Activated CD8-positive, alpha-beta memory T cell treated with anti-CD3 and anti-CD28 coated beads, Interleukin-2, amount 50 U/mL, for 4 hours (primary cell): ENCODE data around the gene UBR2.
A peak's percentile ranks its signal among the peaks of the same experiment; 100 is the strongest.

Experiments used
- DNase-seq: peaks from one replicate; pipeline ENCODE4 v3.0.0-alpha.2; 2020

Gene UBR2

DNA sequence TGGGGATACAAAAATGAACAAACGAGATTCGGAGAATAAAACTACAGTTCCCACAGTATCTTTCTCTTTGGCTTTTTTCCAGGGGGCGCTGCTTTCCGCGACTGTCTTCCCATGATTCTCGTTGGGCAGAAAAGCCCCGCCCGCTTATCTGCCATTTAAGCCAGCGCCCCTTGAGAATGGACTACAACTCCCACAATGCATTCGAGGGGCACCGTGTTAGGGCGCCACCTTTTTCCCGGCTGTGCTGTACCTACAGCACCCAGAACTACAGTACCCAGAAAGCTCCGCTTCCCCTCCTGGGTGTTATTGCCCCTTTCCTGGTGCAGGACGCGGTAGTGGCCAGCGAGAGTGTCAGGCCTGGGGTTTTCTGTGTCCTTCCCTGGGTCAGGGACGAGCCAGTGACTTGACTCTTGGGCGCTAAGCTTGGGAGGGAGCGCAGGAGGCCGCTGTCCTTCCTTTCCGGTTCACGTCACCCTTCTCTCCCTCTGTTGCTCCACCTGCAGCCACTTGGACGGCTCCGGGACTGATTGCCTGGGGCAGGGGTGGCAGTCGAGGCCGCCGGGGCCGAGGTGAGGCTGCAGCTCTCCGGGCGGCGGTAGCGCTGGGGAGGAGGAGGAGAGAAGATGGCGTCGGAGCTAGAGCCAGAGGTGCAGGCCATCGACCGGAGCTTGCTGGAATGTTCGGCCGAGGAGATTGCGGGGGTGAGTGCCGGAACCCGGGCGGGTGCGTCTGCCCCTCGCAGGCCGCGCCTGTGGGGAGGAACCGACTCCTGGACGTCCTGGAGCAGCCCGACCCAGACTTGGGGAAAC lies at the start of gene UBR2:
UBR2 (plus strand) TSS at position 333 of the 809 bp plus-strand sequence; CDS start at position 624, 291 bp downstream.
- peak; percentile 89 for DNase-seq

- DNase-seq, result no peak
Observed at GRCh38 chr6:42514745-42515144, 49.1 kb upstream of the UBR2 start.

GRCh38 chr6:42519779-42520178 lies 44.0 kb upstream of the UBR2 start:
- DNase-seq, result no peak

DNA sequence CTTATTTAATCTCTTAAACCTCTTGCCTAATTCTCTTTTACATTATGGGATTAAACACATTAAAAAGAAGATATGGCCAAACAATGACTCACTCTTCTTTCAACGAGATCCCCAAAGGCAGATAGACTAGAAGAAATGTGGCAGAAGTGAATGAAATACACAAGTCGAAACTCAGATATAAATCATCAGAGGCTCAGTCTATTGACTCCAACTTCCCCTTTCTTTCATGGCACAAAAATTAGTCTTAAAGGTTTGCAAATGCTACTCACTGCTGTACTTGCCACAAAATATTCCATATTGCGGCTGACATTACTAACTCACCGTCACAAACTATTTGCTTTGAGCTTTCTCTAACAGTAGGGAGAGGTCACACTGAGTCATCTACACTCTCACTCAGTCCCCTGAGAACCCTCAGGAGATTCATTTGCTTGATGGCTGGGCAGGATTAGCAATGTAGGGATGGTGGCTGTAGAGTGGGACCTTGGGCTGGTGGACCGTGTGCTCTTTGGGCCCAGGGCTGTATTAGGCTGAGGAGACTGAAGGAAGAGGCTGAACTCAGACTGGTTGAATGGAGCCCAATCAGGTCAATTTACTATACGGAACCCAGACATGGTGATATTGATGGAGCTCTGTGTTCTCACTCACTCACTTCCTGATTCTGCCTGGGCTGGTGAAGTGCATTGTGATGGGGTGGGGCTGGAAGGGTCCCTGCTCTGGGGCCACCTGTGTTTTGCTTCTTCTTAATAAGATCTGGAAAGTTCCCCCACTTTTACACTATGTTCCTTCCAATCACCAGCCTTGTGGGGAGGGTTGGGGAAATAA lies 42.8 kb upstream of the UBR2 start:
- DNase-seq, result no peak

DNA sequence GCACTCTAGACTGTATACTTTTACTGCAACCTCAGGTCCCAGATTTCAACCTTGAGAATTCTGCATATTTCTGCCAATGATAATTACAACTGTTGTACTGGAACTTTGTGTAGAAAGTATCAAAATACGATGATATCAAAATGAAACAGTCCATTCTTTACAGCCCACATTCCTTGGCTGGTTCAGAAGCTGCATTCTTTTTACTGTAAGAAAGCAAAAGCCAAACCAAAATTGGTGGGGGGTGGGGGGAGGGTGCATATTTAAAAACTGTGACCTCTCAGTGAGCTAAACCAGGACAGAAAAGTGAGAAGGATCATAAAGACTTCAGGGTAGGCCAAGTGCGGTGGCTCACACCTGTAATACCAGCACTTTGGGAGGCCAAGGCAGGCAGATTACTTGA lies 41.8 kb upstream of the UBR2 start:
- DNase-seq, result no peak

DNA sequence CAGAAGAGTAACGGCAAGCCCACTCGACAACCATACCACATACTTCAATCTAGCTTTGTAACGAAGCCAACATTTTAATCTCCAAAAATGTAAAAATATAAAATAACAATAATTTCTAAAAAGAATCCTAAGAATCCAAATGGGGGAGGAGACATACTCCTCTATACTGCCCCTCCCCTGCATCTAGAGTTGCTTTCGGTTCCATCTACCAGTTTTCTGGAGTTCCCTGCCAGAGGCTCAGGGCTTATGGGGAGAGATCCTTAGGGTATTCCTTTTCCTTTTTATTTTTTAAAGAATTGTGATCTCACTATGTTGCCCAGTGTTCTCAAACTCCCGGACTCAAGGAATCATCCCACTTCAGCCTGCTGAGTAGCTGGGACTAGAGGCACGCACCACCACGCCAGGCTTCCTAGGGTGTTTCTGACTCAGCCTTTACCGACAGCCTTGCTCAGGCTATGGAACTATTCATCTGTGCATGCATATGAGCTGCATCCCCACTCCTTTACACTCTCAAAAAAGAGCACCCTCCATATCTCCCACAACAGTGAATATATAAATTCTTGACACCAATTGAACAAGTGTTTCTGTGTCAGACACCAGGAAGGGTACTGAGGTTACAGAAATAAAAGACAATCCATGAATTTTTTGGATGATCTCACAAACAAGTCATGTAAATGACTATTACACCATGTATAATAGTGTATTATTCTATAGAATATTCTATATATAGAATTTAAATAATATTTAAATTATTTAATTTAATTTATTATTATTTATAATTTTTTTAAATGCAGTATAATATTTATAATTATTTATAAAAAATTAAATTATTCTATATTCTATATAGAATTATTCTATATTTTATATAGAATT lies 40.7 kb upstream of the UBR2 start:
- no peak for DNase-seq

GRCh38 chr6:42525206-42525605 lies 38.6 kb upstream of the UBR2 start:
- DNase-seq, result no peak

- no peak for DNase-seq
Observed at GRCh38 chr6:42526616-42527015, 37.2 kb upstream of the UBR2 start.

DNA sequence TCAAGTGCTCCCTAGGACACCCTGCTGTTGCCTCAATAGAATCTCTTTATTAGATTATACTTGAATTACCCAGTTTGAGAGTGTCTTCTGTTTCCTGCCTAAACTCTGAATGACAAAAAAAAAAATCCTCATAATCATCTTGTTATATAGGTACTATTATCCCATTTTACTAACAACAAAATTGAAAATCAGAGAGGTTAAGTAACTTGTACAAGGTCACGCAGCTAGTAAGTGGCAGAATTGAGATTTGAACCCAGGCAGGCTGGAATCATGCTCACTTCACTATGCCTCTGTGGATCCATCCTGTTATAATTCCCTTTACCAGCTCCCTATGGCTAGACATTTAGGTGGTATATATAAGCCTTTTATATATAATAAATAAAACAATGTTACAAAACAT lies 36.6 kb upstream of the UBR2 start:
- DNase-seq, result no peak

GRCh38 chr6:42530296-42530695 lies 33.5 kb upstream of the UBR2 start:
- DNase-seq, result no peak

DNA sequence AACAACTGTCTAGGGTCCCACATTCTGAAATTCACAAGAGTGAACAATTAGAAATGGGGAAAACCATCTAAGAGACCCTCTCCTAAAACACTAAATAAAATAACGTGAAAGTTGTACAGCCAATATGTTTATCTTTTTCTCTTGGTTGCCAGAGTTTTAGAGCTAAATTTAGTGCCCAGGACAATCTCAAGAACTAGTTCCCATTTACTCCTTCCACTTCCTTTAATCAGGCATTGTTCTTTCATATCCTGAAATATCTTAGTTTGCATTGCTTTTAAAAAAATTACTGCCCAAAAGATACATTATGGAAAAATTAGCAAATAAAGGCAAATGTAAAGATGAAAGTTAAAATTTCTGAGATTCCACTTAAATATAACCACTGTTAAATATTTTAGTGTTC lies 33.1 kb upstream of the UBR2 start:
- DNase-seq, result no peak

- DNase-seq, result no peak
Observed at GRCh38 chr6:42532038-42532669, 31.7 kb upstream of the UBR2 start.

DNA sequence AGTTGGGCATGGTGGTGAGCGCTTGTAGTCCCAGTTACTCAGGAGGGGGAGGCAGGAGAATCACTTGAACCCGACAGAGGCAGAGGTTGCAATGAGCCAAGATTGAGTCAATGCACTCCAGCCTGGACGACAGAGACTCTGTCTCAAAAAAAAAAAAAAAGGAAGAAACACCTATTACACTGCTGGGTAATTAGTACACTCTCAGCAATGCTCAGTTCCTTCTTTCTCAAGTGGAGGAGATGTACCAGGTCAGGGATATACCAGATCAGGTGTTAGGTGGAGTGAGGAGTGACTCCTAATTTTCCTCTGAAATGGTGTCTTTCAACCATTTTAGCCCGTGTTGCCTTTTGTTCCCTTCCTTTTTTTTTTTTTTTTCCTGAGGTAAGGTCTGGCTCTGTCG lies 30.0 kb upstream of the UBR2 start:
- no peak for DNase-seq

DNA sequence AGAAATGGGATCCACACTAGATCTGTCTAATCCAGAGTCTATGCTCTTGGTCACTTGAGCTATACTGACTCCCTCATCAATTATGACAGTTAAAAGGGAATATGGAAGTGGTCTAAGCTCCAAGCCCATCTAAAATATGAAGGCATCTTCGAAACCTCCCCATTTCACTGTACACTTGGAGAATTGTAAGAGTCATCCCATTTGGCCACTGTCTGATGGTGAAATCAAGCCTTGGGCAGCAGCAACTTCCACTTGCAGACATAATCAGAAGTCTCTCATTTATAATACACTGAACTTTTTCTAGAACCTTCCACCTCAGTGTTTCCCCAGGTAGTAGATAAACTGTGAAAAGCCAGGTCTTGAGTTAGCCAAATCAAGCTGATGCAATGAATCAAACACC lies 26.3 kb upstream of the UBR2 start:
- no peak for DNase-seq

DNA sequence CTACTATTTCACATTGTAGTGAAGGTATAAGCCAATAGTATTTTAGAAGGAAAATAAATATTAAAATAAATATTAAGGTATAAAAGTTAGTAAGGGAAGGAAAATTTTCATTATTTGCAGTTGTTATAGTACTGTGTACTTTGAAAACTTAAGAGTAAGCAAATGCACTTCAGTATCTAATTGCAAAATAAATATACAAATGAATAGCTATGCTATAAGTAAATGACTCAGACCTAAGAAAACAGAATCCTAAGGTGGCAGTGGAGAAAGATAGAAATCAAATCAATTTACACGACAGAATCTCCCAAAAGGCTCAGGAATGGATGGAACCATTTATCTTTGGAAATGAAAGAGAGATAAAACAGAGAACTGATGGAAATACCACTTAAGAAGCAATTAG lies 24.7 kb upstream of the UBR2 start:
- DNase-seq, result no peak

- DNase-seq, result no peak
Observed at GRCh38 chr6:42545226-42545773, 18.5 kb upstream of the UBR2 start.

DNA sequence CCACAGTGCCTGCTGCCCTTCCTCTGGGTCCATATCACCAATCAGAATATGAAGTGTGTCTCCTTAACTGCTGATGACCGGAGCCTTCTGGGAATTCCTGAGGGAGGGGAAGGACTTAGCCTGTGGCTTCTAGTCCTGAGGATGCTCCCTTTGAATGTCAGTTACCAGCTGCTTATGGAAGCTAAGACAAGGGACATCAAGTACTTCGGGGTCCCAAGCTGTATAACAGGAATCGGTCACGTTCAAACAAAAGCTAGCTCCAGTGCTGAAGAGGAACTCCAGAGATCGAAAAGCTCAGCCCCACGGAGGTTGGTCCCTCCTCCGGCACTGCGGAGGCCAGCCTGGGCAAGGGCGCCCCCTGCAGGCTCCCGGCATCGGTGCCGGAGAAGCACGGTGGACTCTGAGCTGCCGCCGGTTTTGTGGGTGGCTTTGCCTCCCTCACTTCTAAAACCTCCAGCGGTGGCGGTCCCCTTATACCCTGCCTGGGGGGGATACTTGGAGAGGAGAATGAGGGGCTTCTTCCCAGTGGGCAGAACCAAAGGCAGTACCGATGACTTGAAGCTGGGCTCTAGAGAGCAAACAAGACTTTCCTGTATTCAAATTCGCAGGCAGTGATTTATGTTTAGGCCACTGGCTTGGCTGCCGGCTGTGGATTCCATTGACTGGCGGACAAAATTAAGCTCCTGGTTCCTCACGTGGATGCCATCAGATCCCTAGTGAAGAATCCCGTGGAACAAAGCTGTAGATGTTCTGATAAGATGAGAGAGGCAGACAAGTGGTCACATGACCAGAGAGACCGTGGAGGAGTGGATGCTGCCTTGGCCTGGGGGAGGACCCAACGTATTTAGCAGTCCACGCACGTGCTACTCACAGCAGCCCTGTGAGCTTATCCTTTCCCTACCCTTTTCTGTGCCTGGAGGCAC lies 16.2 kb upstream of the UBR2 start:
- DNase-seq, result peak; percentile 90

DNA sequence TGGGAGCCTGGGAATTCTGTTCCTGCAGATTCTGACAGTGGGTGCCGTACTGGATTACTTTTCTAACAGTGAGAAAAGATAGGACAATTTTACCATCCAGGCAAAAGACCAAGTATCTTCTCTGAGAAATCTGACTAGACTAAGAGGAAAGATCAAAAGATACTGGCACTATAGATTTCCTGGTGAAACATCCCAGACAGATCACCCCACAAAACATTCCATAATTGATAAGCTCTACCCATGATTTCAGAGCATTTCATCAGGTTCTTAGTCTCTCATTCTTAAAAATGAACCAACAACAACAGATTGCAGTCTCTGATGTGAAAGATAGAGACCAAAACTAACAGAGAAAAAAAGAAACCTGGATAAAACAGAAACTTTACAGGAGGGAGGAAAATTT lies 13.6 kb upstream of the UBR2 start:
- DNase-seq, result no peak

DNA sequence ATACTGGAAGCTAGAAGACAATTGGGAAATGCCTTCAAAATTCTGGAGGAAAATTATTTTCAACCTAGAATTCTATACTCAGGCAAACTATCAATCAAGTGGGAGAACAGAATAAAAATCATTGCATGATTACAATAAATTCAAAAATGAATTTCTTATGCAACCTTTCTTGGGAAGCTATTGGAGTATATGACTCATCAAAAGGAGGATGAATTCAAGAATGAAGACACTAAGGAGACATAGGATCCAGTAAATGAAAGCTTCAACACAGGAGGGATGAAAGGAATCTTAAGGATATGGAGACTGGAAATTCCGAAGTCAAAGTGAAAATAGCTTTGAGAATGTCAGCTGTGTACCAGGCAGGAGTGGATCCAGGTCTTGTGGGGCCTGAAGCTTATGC lies 12.6 kb upstream of the UBR2 start:
- no peak for DNase-seq

DNA sequence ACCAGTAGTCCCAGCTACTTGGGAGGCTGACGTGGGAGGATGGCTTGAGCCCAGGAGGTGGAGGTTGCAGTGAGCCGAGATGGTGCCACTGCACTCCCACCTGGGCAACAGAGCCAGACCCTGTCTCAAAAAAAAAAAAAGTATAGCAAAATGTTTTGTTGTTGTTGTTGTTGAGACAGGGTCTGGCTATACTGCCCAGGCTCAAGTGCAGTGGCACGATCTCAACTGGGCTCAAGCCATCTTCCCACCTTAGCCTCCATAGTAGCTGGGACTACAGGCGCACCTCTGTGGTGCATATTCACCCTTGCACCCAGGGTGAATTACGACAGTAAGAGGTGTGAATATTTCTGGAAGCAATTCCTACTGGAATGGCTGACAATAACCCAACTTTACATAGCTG lies 11.4 kb upstream of the UBR2 start:
- DNase-seq, result no peak
